NCI-H1436 treated with DMSO at 0.1 percent for 48 hours (cell line): ENCODE data around the gene SLX4IP.
"Not testable (repeated sequence)": the region's sequence is repeated elsewhere in the genome, so short reads cannot be mapped to it uniquely, and the experiment has no call there.

Source experiments
- DNase-seq: peaks from one replicate; lab custom pipeline; 2025; lab: John Stamatoyannopoulos, UW

The SLX4IP gene

GRCh38 chr20:10434832-10435812 lies at the start of gene SLX4IP:
Gene SLX4IP (plus strand): TSS chr20:10435305. CDS start chr20:10458205, 22,900 bp downstream.
- DNase-seq = peak; percentile 86

- DNase-seq = no peak
These were observed 49.1 kb upstream of the SLX4IP start for GRCh38 chr20:10385850-10386544.

- no peak for DNase-seq
These were observed 47.4 kb upstream of the SLX4IP start for GRCh38 chr20:10387686-10388085.

GRCh38 chr20:10388597-10388996 lies 46.5 kb upstream of the SLX4IP start:
- no peak for DNase-seq

- DNase-seq = no peak
These were observed 44.4 kb upstream of the SLX4IP start for GRCh38 chr20:10390709-10391108.

GRCh38 chr20:10394752-10395151 lies 40.4 kb upstream of the SLX4IP start:
- not testable (repeated sequence) for DNase-seq

- no peak for DNase-seq
These were observed 36.2 kb upstream of the SLX4IP start for GRCh38 chr20:10398834-10399369.

- DNase-seq = no peak
These were observed 32.0 kb upstream of the SLX4IP start for GRCh38 chr20:10402938-10403608.

GRCh38 chr20:10404023-10404628 lies 31.0 kb upstream of the SLX4IP start:
- DNase-seq = no peak

- no peak for DNase-seq
These were observed 30.1 kb upstream of the SLX4IP start for GRCh38 chr20:10404959-10405530.

GRCh38 chr20:10408108-10408813 lies 26.8 kb upstream of the SLX4IP start:
- DNase-seq = no peak

GRCh38 chr20:10411673-10412072 lies 23.4 kb upstream of the SLX4IP start:
- DNase-seq = no peak

- no peak for DNase-seq
These were observed 22.3 kb upstream of the SLX4IP start for GRCh38 chr20:10412591-10413408.

- DNase-seq = no peak
These were observed 20.0 kb upstream of the SLX4IP start for GRCh38 chr20:10415013-10415650.

- DNase-seq = not testable (repeated sequence)
These were observed 17.9 kb upstream of the SLX4IP start for GRCh38 chr20:10417218-10417617.

- no peak for DNase-seq
These were observed 15.5 kb upstream of the SLX4IP start for GRCh38 chr20:10419550-10420133.

- no peak for DNase-seq
These were observed 11.4 kb upstream of the SLX4IP start for GRCh38 chr20:10423735-10424134.

- peak; percentile 10 for DNase-seq
These were observed 7.9 kb upstream of the SLX4IP start for GRCh38 chr20:10427060-10427692.
